ENCODE measurements around the gene LRP3. TPM values are rescaled to one million over a fixed set of nuclear protein-coding genes. Genes with fewer than 3 reads are reported as not detected.

Gene LRP3
- total RNA-seq, 1 experiment from 2014 or later, result 20.4 TPM

GRCh38 chr19:33210266-33210940 lies 16.3 kb downstream of the LRP3 start:
- ATAC-seq (no peak), DNase-seq (no peak)
- BruUV-seq (replicated peaks), result no TSS peak
- Histone ChIP-seq H3K4me2 (ENCODE audit: low read length) (no peak overlapping the region), H3K9ac (ENCODE audit: low read length) (no peak overlapping the region), H3K9me3 (ENCODE audit: low read length) (no peaks in the 10 kb centered on the region), H3K27ac (ENCODE audit: low read length) (no peak overlapping the region), H3K79me2 (ENCODE audit: low read length) (no peaks in the 10 kb centered on the region), H3F3A (ENCODE audit: low read length, unreplicated experiment) (no peaks in the 10 kb centered on the region), H3K4me1 (ENCODE audit: insufficient read depth, low read length) (no peaks in the 10 kb centered on the region), H3K27me3 (ENCODE audit: low read length) (no peaks in the 10 kb centered on the region), H2AFZ (ENCODE audit: low read length) (no peak overlapping the region), H3K9me2 (replicated peaks; ENCODE audit: low read length) (no peaks in the 10 kb centered on the region), H3K4me3 (ENCODE audit: low read length) (no peak overlapping the region), H3K36me3 (ENCODE audit: low read depth, low read length) (no peaks in the 10 kb centered on the region), H4K20me1 (ENCODE audit: low read length) (no peaks in the 10 kb centered on the region)
- intact Hi-C loops (cut with micrococcal nuclease), result no loop called here
- ChIA-PET POLR2A (ENCODE audit: unreplicated experiment) (no interaction called here), CTCF (no interaction called here)
- no peak for TF ChIP-seq EZH2phosphoT487 (IDR thresholded peaks at IDR 0.05; ENCODE audit: borderline replicate concordance, low read length)
- TF ChIP-seq CTCF (conservative IDR thresholded peaks at IDR 0.05; ENCODE audit: low read depth, low read length), result no peak
- no peak for TF ChIP-seq EZH2 (IDR thresholded peaks at IDR 0.05; ENCODE audit: low read length, unreplicated experiment)

- POLR2A ChIA-PET (ENCODE audit: unreplicated experiment), result no interaction called here
- Histone ChIP-seq H3F3A (ENCODE audit: low read length, unreplicated experiment) (no peaks in the 10 kb centered on the region), H3K27me3 (ENCODE audit: low read length) (no peaks in the 10 kb centered on the region), H3K4me2 (ENCODE audit: low read length) (no peak overlapping the region), H3K9me2 (replicated peaks; ENCODE audit: low read length) (no peaks in the 10 kb centered on the region), H4K20me1 (ENCODE audit: low read length) (no peaks in the 10 kb centered on the region), H3K79me2 (ENCODE audit: low read length) (no peaks in the 10 kb centered on the region), H3K27ac (ENCODE audit: low read length) (no peak overlapping the region), H3K9me3 (ENCODE audit: low read length) (no peaks in the 10 kb centered on the region), H3K4me1 (ENCODE audit: insufficient read depth, low read length) (no peaks in the 10 kb centered on the region), H3K9ac (ENCODE audit: low read length) (no peak overlapping the region), H2AFZ (ENCODE audit: low read length) (no peak overlapping the region), H3K4me3 (ENCODE audit: low read length) (no peak overlapping the region), H3K36me3 (ENCODE audit: low read depth, low read length) (no peaks in the 10 kb centered on the region)
- intact Hi-C loops (cut with micrococcal nuclease), result no loop called here
- no peak for DNase-seq
- ATAC-seq, result no peak
- CTCF ChIA-PET, result no interaction called here
- TF ChIP-seq EZH2 (IDR thresholded peaks at IDR 0.05; ENCODE audit: low read length, unreplicated experiment) (no peak), EZH2phosphoT487 (IDR thresholded peaks at IDR 0.05; ENCODE audit: borderline replicate concordance, low read length) (no peak), CTCF (conservative IDR thresholded peaks at IDR 0.05; ENCODE audit: low read depth, low read length) (no peak)
- BruUV-seq (replicated peaks), result no TSS peak
Observed at GRCh38 chr19:33211794-33212435, 17.8 kb downstream of the LRP3 start.
